Measurements from ENCODE around the gene CCDC192. TPM values are rescaled to one million over a fixed set of nuclear protein-coding genes. Genes with fewer than 3 reads are reported as not detected.

Gene CCDC192
- total and polyA plus RNA-seq, 10 of the 15 experiments (the other 5 are each of a cell fraction or from before 2014, with no cell fraction given), result 0.20 to 0.79 (median 0.32) TPM; not detected in 4

DNA sequence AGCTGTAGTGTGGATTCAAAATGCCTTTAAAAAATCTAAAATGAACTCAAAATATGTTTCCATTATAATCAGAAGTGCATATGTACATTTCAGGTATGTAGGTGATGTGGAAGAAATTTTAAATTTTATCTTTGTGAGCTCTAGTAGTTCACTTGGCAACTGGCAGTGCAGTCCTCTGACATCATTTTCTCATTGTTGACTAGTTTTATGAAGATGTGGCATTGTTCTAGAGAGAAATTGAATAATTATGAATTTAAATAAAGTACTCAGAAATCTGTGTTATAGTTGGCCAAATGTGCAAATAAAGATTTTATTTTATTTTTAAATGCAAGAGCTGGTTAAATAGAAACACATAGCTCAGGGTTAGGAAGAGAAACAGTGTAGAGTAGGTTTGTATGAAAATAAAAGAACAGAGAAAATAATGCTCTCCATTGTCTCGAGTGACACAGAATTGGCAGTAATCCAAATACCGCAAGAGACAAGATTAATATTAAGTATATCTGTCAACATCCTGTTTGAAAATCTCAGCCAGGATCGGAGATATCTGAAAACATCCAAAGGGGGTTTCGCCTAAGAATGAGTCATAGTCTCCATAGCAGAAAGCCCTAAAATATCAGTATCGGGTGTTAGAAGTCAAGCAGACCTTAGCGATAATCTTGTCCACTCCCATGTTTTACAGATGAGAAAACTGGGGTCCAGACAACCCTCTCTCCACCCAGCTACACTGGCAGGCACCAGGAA lies 189.4 kb downstream of the CCDC192 start:
- ChIA-PET RAD21 (ENCODE audit: unreplicated experiment) (interaction anchor here (0.9 to 1.9 kb wide), 2 partner anchors 14 to 17 kb away, joined by 3 to 7 read pairs; no protein-coding TSS in a partner anchor), CTCF (interaction anchor here (1.4 to 4.5 kb wide), 6 partner anchors 15 to 329 kb away, joined by 4 to 36 read pairs (median 6); no protein-coding TSS in a partner anchor), SMC1A (ENCODE audit: uncharacterized antibody, unreplicated experiment) (interaction anchor here (0.8 to 2.3 kb wide), 10 partner anchors 9 to 136 kb away, joined by 3 to 9 read pairs (median 3); no protein-coding TSS in a partner anchor), POLR2A (interaction anchor here (0.6 to 1.6 kb wide), 2 partner anchors 17 to 134 kb away, joined by 3 to 4 read pairs; no protein-coding TSS in a partner anchor)
- H3K9me3 ChIP-seq (replicated peaks; ENCODE audit: control insufficient read depth, insufficient read depth, low read length), result no peaks in the 10 kb centered on the region
- 56% methylated on average over 6 of the region's 6 CpGs for WGBS (ENCODE audit: insufficient coverage, insufficient replicate concordance, low lambda C conversion rate, missing lambda C conversion rate)
- BruUV-seq (replicated peaks), result no TSS peak
- ATAC-seq (peak; percentile 69), DNase-seq (ENCODE audit: low read depth, low spot score) (no peak), FAIRE-seq (no peak)
- H3K27ac ChIP-seq (ENCODE audit: control insufficient read depth, insufficient read depth), result no peak overlapping the region
- no peaks in the 10 kb centered on the region for H3K4me1 ChIP-seq (ENCODE audit: control insufficient read depth, insufficient read depth, low read length)
- H3K4me3 ChIP-seq, result no peak overlapping the region
- intact Hi-C loops (cut with micrococcal nuclease; ENCODE audit: unreplicated experiment), result no loop called here
- in situ Hi-C loops (cut with MboI), result no loop called here
- H3K4me2 ChIP-seq (ENCODE audit: control insufficient read depth, insufficient read depth), result no peak overlapping the region
- H3K27me3 ChIP-seq (replicated peaks in 1 of 2; ENCODE audit: control insufficient read depth in 2 of 2, insufficient read depth in 2 of 2, low read length in 1 of 2), result no peaks in the 10 kb centered on the region
- no peaks in the 10 kb centered on the region for H3K36me3 ChIP-seq (ENCODE audit: control insufficient read depth in 2 of 2, insufficient read depth in 2 of 2, low read length in 1 of 2)
- no peaks in the 10 kb centered on the region for H4K20me1 ChIP-seq (ENCODE audit: control insufficient read depth, insufficient read depth)
- TF ChIP-seq PAX8 (IDR thresholded peaks at IDR 0.05) (no peak), FOXM1 (IDR thresholded peaks at IDR 0.05; ENCODE audit: low read depth, low read length) (no peak), IKZF2 (IDR thresholded peaks at IDR 0.05) (peak; percentile 32 to 44; a peak in 2 of 4 replicates), DPF2 (IDR thresholded peaks at IDR 0.05) (peak; percentile 42; the same call in 1 of the 2 replicates), NFIC (IDR thresholded peaks at IDR 0.05; ENCODE audit: low read depth, low read length) (peak; percentile 36; the same call in 1 of the 2 replicates), MTA2 (IDR thresholded peaks at IDR 0.05; ENCODE audit: low read depth) (peak; percentile 15; the same call in 1 of the 2 replicates), IKZF1 (conservative IDR thresholded peaks at IDR 0.05) (peak; percentile 56), KLF5 (IDR thresholded peaks at IDR 0.05; ENCODE audit: partially characterized antibody) (no peak), MXI1 (IDR thresholded peaks at IDR 0.05; ENCODE audit: low read depth, low read length) (no peak)
- TF ChIP-seq, protein P1, sequence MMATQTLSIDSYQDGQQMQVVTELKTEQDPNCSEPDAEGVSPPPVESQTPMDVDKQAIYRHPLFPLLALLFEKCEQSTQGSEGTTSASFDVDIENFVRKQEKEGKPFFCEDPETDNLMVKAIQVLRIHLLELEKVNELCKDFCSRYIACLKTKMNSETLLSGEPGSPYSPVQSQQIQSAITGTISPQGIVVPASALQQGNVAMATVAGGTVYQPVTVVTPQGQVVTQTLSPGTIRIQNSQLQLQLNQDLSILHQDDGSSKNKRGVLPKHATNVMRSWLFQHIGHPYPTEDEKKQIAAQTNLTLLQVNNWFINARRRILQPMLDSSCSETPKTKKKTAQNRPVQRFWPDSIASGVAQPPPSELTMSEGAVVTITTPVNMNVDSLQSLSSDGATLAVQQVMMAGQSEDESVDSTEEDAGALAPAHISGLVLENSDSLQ (IDR thresholded peaks at IDR 0.05), result peak; percentile 67
- TF ChIP-seq, protein P2, sequence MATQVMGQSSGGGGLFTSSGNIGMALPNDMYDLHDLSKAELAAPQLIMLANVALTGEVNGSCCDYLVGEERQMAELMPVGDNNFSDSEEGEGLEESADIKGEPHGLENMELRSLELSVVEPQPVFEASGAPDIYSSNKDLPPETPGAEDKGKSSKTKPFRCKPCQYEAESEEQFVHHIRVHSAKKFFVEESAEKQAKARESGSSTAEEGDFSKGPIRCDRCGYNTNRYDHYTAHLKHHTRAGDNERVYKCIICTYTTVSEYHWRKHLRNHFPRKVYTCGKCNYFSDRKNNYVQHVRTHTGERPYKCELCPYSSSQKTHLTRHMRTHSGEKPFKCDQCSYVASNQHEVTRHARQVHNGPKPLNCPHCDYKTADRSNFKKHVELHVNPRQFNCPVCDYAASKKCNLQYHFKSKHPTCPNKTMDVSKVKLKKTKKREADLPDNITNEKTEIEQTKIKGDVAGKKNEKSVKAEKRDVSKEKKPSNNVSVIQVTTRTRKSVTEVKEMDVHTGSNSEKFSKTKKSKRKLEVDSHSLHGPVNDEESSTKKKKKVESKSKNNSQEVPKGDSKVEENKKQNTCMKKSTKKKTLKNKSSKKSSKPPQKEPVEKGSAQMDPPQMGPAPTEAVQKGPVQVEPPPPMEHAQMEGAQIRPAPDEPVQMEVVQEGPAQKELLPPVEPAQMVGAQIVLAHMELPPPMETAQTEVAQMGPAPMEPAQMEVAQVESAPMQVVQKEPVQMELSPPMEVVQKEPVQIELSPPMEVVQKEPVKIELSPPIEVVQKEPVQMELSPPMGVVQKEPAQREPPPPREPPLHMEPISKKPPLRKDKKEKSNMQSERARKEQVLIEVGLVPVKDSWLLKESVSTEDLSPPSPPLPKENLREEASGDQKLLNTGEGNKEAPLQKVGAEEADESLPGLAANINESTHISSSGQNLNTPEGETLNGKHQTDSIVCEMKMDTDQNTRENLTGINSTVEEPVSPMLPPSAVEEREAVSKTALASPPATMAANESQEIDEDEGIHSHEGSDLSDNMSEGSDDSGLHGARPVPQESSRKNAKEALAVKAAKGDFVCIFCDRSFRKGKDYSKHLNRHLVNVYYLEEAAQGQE (IDR thresholded peaks at IDR 0.05; ENCODE audit: low read depth, low read length), result no peak
- TF ChIP-seq, protein P3, sequence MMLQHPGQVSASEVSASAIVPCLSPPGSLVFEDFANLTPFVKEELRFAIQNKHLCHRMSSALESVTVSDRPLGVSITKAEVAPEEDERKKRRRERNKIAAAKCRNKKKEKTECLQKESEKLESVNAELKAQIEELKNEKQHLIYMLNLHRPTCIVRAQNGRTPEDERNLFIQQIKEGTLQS (IDR thresholded peaks at IDR 0.05; ENCODE audit: borderline replicate concordance, extremely low read depth, low read depth, low read length), result no peak
- TF ChIP-seq, protein P4, sequence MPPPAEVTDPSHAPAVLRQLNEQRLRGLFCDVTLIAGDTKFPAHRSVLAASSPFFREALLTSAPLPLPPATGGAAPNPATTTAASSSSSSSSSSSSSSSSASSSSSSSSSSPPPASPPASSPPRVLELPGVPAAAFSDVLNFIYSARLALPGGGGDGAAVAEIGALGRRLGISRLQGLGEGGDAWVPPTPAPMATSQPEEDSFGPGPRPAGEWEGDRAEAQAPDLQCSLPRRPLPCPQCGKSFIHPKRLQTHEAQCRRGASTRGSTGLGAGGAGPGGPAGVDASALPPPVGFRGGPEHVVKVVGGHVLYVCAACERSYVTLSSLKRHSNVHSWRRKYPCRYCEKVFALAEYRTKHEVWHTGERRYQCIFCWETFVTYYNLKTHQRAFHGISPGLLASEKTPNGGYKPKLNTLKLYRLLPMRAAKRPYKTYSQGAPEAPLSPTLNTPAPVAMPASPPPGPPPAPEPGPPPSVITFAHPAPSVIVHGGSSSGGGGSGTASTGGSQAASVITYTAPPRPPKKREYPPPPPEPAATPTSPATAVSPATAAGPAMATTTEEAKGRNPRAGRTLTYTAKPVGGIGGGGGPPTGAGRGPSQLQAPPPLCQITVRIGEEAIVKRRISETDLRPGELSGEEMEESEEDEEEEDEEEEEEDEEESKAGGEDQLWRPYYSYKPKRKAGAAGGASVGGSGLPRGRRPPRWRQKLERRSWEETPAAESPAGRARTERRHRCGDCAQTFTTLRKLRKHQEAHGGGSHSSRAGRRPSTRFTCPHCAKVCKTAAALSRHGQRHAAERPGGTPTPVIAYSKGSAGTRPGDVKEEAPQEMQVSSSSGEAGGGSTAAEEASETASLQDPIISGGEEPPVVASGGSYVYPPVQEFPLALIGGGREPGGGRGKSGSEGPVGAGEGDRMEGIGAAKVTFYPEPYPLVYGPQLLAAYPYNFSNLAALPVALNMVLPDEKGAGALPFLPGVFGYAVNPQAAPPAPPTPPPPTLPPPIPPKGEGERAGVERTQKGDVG (CRISPR knock-in tag; IDR thresholded peaks at IDR 0.05), result no peak
- H3K9ac ChIP-seq (ENCODE audit: control insufficient read depth, insufficient read depth, low read length), result no peak overlapping the region
- no peaks in the 10 kb centered on the region for H3K79me2 ChIP-seq (ENCODE audit: control insufficient read depth, insufficient read depth, low read length)
- H2AFZ ChIP-seq (ENCODE audit: control insufficient read depth, low read depth, low read length), result no peak overlapping the region

All from GM12878 (cell line).